ENCODE measurements around the gene GPR152. TPM values are rescaled to one million over a fixed set of nuclear protein-coding genes. Genes with fewer than 3 reads are reported as not detected.

The GPR152 gene
- total RNA-seq, 6 donors from 2014 or later: not detected

GRCh38 chr11:67464411-67465188, 12.1 kb upstream of the GPR152 start:
- Histone ChIP-seq H3K27me3 (no peaks in the 10 kb centered on the region), H3K4me1 (peaks cover 30 to 48% (median 37%) of the 10 kb centered on the region in 4 donors)

GRCh38 chr11:67463680-67464410, 11.3 kb upstream of the GPR152 start:
- TF ChIP-seq POLR2A (IDR thresholded peaks at IDR 0.05): peak in 1 of 4 donors; percentile 60
- TF ChIP-seq CTCF (IDR thresholded peaks at IDR 0.05): no peak
- TF ChIP-seq EP300 (IDR thresholded peaks at IDR 0.05): no peak
- peak in 1 of 2 donors; percentile 23 for TF ChIP-seq POLR2AphosphoS5 (IDR thresholded peaks at IDR 0.05)
- H3K9me3 ChIP-seq: no peaks in the 10 kb centered on the region
- peaks cover 28 to 46% (median 36%) of the 10 kb centered on the region in 4 donors for H3K4me1 ChIP-seq
- no peaks in the 10 kb centered on the region for H3K27me3 ChIP-seq
- H3K27ac ChIP-seq: peak overlapping the region; percentile 85 to 96 (median 92)
- DNase-seq: peak; percentile 77 to 89
- WGBS, 2 donors: 77 to 78% methylated on average over 19 to 20 of the region's 20 CpGs
- peak overlapping the region in 3 of 4 donors; percentile 54 to 60 (median 57) for H3K4me3 ChIP-seq
- no peaks in the 10 kb centered on the region for H3K36me3 ChIP-seq
- peak; percentile 25 to 74 for ATAC-seq (ENCODE audit: low FRiP score in 2 of 2)

More at GRCh38 chr11:67464411-67465188, 12.1 kb upstream of the GPR152 start:
- no peaks in the 10 kb centered on the region for H3K9me3 ChIP-seq
- ATAC-seq (ENCODE audit: low FRiP score in 2 of 2) (peak; percentile 79 to 92), DNase-seq (peak; percentile 95 to 96)
- H3K27ac ChIP-seq: peak overlapping the region; percentile 85 to 96 (median 92)
- peak; percentile 2 to 76 (median 47) for TF ChIP-seq POLR2A (IDR thresholded peaks at IDR 0.05)
- TF ChIP-seq POLR2AphosphoS5 (IDR thresholded peaks at IDR 0.05): peak; percentile 70 to 77
- TF ChIP-seq EP300 (IDR thresholded peaks at IDR 0.05): no peak
- H3K36me3 ChIP-seq: no peaks in the 10 kb centered on the region
- WGBS, 2 donors: 33 to 39% methylated on average over 7 to 17 of the region's 56 CpGs
- peak overlapping the region; percentile 54 to 60 (median 58) for H3K4me3 ChIP-seq

GRCh38 chr11:67463186-67463585, 10.7 kb upstream of the GPR152 start:
- Histone ChIP-seq H3K27ac (peak overlapping the region in 1 of 4 donors; percentile 93), H3K4me1 (peaks cover 25 to 40% (median 32%) of the 10 kb centered on the region in 4 donors), H3K36me3 (no peaks in the 10 kb centered on the region), H3K4me3 (no peak overlapping the region), H3K9me3 (no peaks in the 10 kb centered on the region), H3K27me3 (no peaks in the 10 kb centered on the region)
- WGBS, 2 donors: 93 to 98% methylated on average over 10 of the region's 10 CpGs
- DNase-seq (no peak), ATAC-seq (ENCODE audit: low FRiP score in 2 of 2) (no peak)
- TF ChIP-seq EP300 (IDR thresholded peaks at IDR 0.05): no peak
- no peak for TF ChIP-seq POLR2AphosphoS5 (IDR thresholded peaks at IDR 0.05)
- no peak for TF ChIP-seq POLR2A (IDR thresholded peaks at IDR 0.05)
- no peak for TF ChIP-seq CTCF (IDR thresholded peaks at IDR 0.05)

GRCh38 chr11:67458266-67458665, 5.7 kb upstream of the GPR152 start:
- TF ChIP-seq POLR2A (IDR thresholded peaks at IDR 0.05) (no peak), EP300 (IDR thresholded peaks at IDR 0.05) (no peak), POLR2AphosphoS5 (IDR thresholded peaks at IDR 0.05) (no peak), CTCF (IDR thresholded peaks at IDR 0.05) (no peak)
- H3K36me3 ChIP-seq: no peaks in the 10 kb centered on the region
- WGBS, 2 donors: 91% methylated on average over 15 to 19 of the region's 19 CpGs
- DNase-seq (peak in 1 of 2 donors; percentile 60), ATAC-seq (ENCODE audit: low FRiP score in 2 of 2) (no peak)
- no peaks in the 10 kb centered on the region for H3K9me3 ChIP-seq
- no peak overlapping the region for H3K4me3 ChIP-seq
- H3K27ac ChIP-seq: no peak overlapping the region
- no peaks in the 10 kb centered on the region for H3K4me1 ChIP-seq
- no peaks in the 10 kb centered on the region for H3K27me3 ChIP-seq

GRCh38 chr11:67457453-67457852, 4.9 kb upstream of the GPR152 start:
- H3K9me3 ChIP-seq: no peaks in the 10 kb centered on the region
- ATAC-seq (ENCODE audit: low FRiP score in 2 of 2) (no peak), DNase-seq (peak in 1 of 2 donors; percentile 59)
- H3K27me3 ChIP-seq: no peaks in the 10 kb centered on the region
- no peaks in the 10 kb centered on the region for H3K36me3 ChIP-seq
- no peak overlapping the region for H3K4me3 ChIP-seq
- no peak overlapping the region for H3K27ac ChIP-seq
- TF ChIP-seq EP300 (IDR thresholded peaks at IDR 0.05) (no peak), POLR2AphosphoS5 (IDR thresholded peaks at IDR 0.05) (no peak), CTCF (IDR thresholded peaks at IDR 0.05) (no peak), POLR2A (IDR thresholded peaks at IDR 0.05) (no peak)
- WGBS, 2 donors: 94 to 97% methylated on average over 11 to 12 of the region's 12 CpGs
- peaks cover 0 to 5% (median 2%) of the 10 kb centered on the region in 4 donors for H3K4me1 ChIP-seq
